ENCODE measurements around the gene BPIFB4.

GRCh38 chr20:33110147-33110825 is 30.8 kb downstream of the BPIFB4 start:
- TF ChIP-seq POLR2AphosphoS5 (IDR thresholded peaks at IDR 0.05; ENCODE audit: low read depth, low read length) (no peak), CTCF (IDR thresholded peaks at IDR 0.05) (no peak)
